HCT116 (cell line): ENCODE data around the gene JUN. TPM values are rescaled to one million over a fixed set of nuclear protein-coding genes. Genes with fewer than 3 reads are reported as not detected.

Source experiments
- ATAC-seq: fragments of 200-7000 bp; cut with Tn5 transposase; 2 replicates; pipeline ENCODE4 v1.9.1; 2020; ENCODE audit warnings: mild to moderate bottlenecking, moderate library complexity
- BruUV-seq: library from RNA; stranded (reverse); fragments of 400-500 nt; replicated peaks from 2 replicates; lab custom pipeline; 2021; lab: Mats Ljungman, UMichigan
- CTCF ChIA-PET: fragments of 300-600 bp; sonication (Branson Sonifier 250); formaldehyde crosslinking; loops from one replicate; lab custom pipeline; 2021; ENCODE audit warnings: antibody characterized with exemption; lab: Charles Lee
- POLR2A ChIA-PET: fragments of 300-600, 350-600 bp; sonication (Branson Sonifier 250); formaldehyde crosslinking; loops from one replicate; lab custom pipeline; 2021; ENCODE audit warnings: antibody characterized with exemption; lab: Charles Lee
- RAD21 ChIA-PET, 2 experiments: fragments of 300-600 bp; sonication (Branson Sonifier 250); formaldehyde crosslinking; loops; one replicate each; lab custom pipeline; 2023; ENCODE audit warnings: low total read pairs in 2 of 2; ENCODE audit not compliant: uncharacterized antibody in 2 of 2, unreplicated experiment in 2 of 2, low non-redundant PET in 1 of 2; lab: Charles Lee
- DNase-seq: peaks from one replicate; pipeline ENCODE4 v3.0.0-alpha.2; 2010; ENCODE audit warnings: low read depth, low spot score
- H2AFZ ChIP-seq: fragments of 200-600 bp; shearing (Covaris generic), sonication (generic); 2 replicates; pipeline ENCODE4 v1.6.1; 2017; ENCODE audit warnings: low read depth, mixed run types, mixed read lengths, antibody characterized with exemption, low read length; ENCODE audit not compliant: poor library complexity, severe bottlenecking
- H3K27ac ChIP-seq: 2 replicates; pipeline ENCODE4 v1.5.1; 2012; ENCODE audit warnings: low read depth, low read length
- H3K27me3 ChIP-seq: fragments of 200-600 bp; sonication (generic); 2 replicates; pipeline ENCODE4 v1.6.1; 2016; ENCODE audit warnings: mixed run types, low read length, mixed read lengths; ENCODE audit not compliant: insufficient read depth
- H3K36me3 ChIP-seq, 2 experiments: fragments of 200-500 bp in 1 of 2; fragments of 200-600 bp in 1 of 2; sonication (Bioruptor generic) in 1 of 2; sonication (generic) in 1 of 2; 2 replicates each; pipeline versions ENCODE4 v1.5.1 to v1.6.1; 2014 to 2016; ENCODE audit warnings: low read length in 2 of 2, inconsistent platforms in 1 of 2, mixed read lengths in 1 of 2, mixed run types in 1 of 2; ENCODE audit not compliant: insufficient read depth in 2 of 2, control insufficient read depth in 1 of 2
- H3K4me1 ChIP-seq, 2 experiments: fragments of 200-600 bp in 1 of 2; sonication (generic) in 1 of 2; 2 replicates each; pipeline versions ENCODE4 v1.5.1 to v1.6.1; 2012 to 2017; ENCODE audit warnings: low read length in 2 of 2, inconsistent platforms in 1 of 2, mild to moderate bottlenecking in 1 of 2, mixed read lengths in 1 of 2, mixed run types in 1 of 2, moderate library complexity in 1 of 2; ENCODE audit not compliant: insufficient read depth in 2 of 2, control insufficient read depth in 1 of 2
- H3K4me2 ChIP-seq: fragments of 200-600 bp; sonication (generic); 2 replicates; pipeline ENCODE4 v1.6.1; 2017; ENCODE audit warnings: mixed run types, low read length, mixed read lengths
- H3K4me3 ChIP-seq, 2 experiments: fragments of 200-600 bp in 1 of 2; sonication (generic) in 1 of 2; replicated peaks in 1 of 2; 2 replicates each; pipeline ENCODE4 v1.5.1; 2011 to 2016; ENCODE audit warnings: low read length in 2 of 2, control low read depth in 1 of 2, low read depth in 1 of 2, mild to moderate bottlenecking in 1 of 2, mixed read lengths in 1 of 2, mixed run types in 1 of 2
- H3K79me2 ChIP-seq: fragments of 200-600 bp; sonication (generic); 2 replicates; pipeline ENCODE4 v1.6.1; 2017; ENCODE audit warnings: mild to moderate bottlenecking, mixed run types, low read length, moderate library complexity, mixed read lengths; ENCODE audit not compliant: insufficient read depth
- H3K9ac ChIP-seq: fragments of 200-600 bp; sonication (generic); 2 replicates; pipeline ENCODE4 v1.6.1; 2016; ENCODE audit warnings: low read length, mixed read lengths
- H3K9me2 ChIP-seq: fragments of 200-600 bp; sonication (generic), shearing (Covaris generic); 2 replicates; pipeline ENCODE4 v1.6.1; 2017; ENCODE audit warnings: mixed run types, mild to moderate bottlenecking, moderate library complexity; ENCODE audit not compliant: insufficient read depth
- H3K9me3 ChIP-seq, 2 experiments: fragments of 200-500 bp in 1 of 2; fragments of 200-600 bp in 1 of 2; sonication (Bioruptor generic) in 1 of 2; sonication (generic) in 1 of 2; 2 replicates each; pipeline ENCODE4 v1.6.1; 2014 to 2017; ENCODE audit warnings: low read length in 2 of 2, mixed read lengths in 2 of 2, inconsistent platforms in 1 of 2, low read depth in 1 of 2, mild to moderate bottlenecking in 1 of 2, mixed run types in 1 of 2, moderate library complexity in 1 of 2; ENCODE audit not compliant: control insufficient read depth in 1 of 2, insufficient read depth in 1 of 2
- H4K20me1 ChIP-seq: fragments of 200-600 bp; sonication (generic), shearing (Covaris generic); 2 replicates; pipeline ENCODE4 v1.6.1; 2017; ENCODE audit warnings: mixed run types, mild to moderate bottlenecking, moderate library complexity; ENCODE audit not compliant: insufficient read depth
- CEBPB ChIP-seq: IDR thresholded peaks from 2 replicates; pipeline ENCODE4 v1.6.1; 2012; ENCODE audit warnings: low read depth
- ELF1 ChIP-seq: IDR thresholded peaks from 2 replicates; pipeline ENCODE4 v1.6.1; 2012; ENCODE audit warnings: low read depth, borderline replicate concordance
- FOSL1 ChIP-seq: IDR thresholded peaks from 2 replicates; pipeline ENCODE4 v1.6.1; 2012; ENCODE audit warnings: low read depth
- JUND ChIP-seq: IDR thresholded peaks from 2 replicates; pipeline ENCODE4 v1.6.1; 2012
- POLR2A ChIP-seq: IDR thresholded peaks from 2 replicates; pipeline ENCODE4 v1.7.0; 2011; ENCODE audit warnings: borderline replicate concordance; ENCODE audit not compliant: insufficient read depth, insufficient read length; ENCODE audit errors: extremely low read depth
- POLR2AphosphoS5 ChIP-seq: IDR thresholded peaks from 2 replicates; pipeline ENCODE4 v1.6.1; 2011; ENCODE audit warnings: mild to moderate bottlenecking, low read depth, low read length, moderate library complexity
- SIN3A ChIP-seq: IDR thresholded peaks from 2 replicates; pipeline ENCODE4 v1.6.1; 2012; ENCODE audit warnings: low read depth
- SP1 ChIP-seq: IDR thresholded peaks from 2 replicates; pipeline ENCODE4 v1.6.1; 2012; ENCODE audit warnings: low read depth
- SRF ChIP-seq: IDR thresholded peaks from 2 replicates; pipeline ENCODE4 v1.6.1; 2012; ENCODE audit warnings: low read depth
- TCF7L2 ChIP-seq: IDR thresholded peaks from 2 replicates; pipeline ENCODE4 v1.7.0; 2011; ENCODE audit warnings: borderline replicate concordance, inconsistent platforms; ENCODE audit not compliant: insufficient read depth, insufficient read length; ENCODE audit errors: extremely low read depth
- YY1 ChIP-seq: IDR thresholded peaks from 2 replicates; pipeline ENCODE4 v1.6.1; 2011; ENCODE audit warnings: low read length, low read depth, moderate library complexity, mild to moderate bottlenecking; ENCODE audit not compliant: insufficient replicate concordance; ENCODE audit errors: extremely low read depth
- intact Hi-C: fragments of 100-400 bp; cut with micrococcal nuclease; formaldehyde crosslinking; loops from 2 replicates; pipeline ENCODE4 v1.10.0; 2022
- total RNA-seq: library from RNA; stranded (reverse); gene quantifications from one replicate; pipeline ENCODE4 v1.2.1, GENCODE V29; 2021; ENCODE audit not compliant: unreplicated experiment
- TF ChIP-seq, protein P1 (sequence below): IDR thresholded peaks from 2 replicates; pipeline ENCODE4 v1.6.1; 2011; ENCODE audit warnings: mild to moderate bottlenecking, low read length, moderate library complexity; ENCODE audit not compliant: insufficient replicate concordance; ENCODE audit errors: extremely low read depth
- TF ChIP-seq, protein P2 (sequence below): IDR thresholded peaks from 2 replicates; pipeline ENCODE4 v1.6.1; 2012
- TF ChIP-seq, protein P3 (sequence below), 3 experiments: fragments of 200-600 bp in 1 of 3; sonication (generic) in 1 of 3; IDR thresholded peaks in 2 of 3; conservative IDR thresholded peaks in 1 of 3; 2 replicates each; pipeline ENCODE4 v1.5.1; 2012 to 2017; ENCODE audit warnings: low read depth in 2 of 3, low read length in 2 of 3, antibody characterized with exemption in 1 of 3, borderline replicate concordance in 1 of 3, control low read depth in 1 of 3, mild to moderate bottlenecking in 1 of 3, mixed read lengths in 1 of 3, mixed run types in 1 of 3, moderate library complexity in 1 of 3; ENCODE audit not compliant: insufficient read depth in 1 of 3

JUN gene
- total RNA-seq, 1 experiment from 2014 or later: 18.7 TPM

DNA sequence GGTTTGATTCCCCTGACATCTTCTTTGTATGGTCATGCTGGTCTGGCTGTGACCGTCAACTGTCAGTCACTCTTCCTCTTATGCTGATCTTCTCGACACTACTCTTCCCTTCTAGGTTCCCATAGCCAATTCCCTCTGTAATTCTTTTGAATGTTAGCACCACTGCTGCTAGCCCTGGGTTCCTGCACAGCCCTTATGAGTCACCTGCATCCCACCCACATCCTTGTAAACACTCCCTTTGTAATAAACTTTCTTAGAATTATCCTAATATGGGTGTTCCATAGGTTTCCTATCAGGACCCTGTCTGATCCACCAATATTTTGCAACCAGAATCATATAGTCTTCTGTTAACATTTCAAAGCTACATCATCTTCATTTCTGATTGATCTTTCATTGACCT lies 37.1 kb downstream of the JUN start:
- TF ChIP-seq, protein P1, sequence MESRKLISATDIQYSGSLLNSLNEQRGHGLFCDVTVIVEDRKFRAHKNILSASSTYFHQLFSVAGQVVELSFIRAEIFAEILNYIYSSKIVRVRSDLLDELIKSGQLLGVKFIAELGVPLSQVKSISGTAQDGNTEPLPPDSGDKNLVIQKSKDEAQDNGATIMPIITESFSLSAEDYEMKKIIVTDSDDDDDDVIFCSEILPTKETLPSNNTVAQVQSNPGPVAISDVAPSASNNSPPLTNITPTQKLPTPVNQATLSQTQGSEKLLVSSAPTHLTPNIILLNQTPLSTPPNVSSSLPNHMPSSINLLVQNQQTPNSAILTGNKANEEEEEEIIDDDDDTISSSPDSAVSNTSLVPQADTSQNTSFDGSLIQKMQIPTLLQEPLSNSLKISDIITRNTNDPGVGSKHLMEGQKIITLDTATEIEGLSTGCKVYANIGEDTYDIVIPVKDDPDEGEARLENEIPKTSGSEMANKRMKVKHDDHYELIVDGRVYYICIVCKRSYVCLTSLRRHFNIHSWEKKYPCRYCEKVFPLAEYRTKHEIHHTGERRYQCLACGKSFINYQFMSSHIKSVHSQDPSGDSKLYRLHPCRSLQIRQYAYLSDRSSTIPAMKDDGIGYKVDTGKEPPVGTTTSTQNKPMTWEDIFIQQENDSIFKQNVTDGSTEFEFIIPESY: no peak
- TF ChIP-seq, protein P2, sequence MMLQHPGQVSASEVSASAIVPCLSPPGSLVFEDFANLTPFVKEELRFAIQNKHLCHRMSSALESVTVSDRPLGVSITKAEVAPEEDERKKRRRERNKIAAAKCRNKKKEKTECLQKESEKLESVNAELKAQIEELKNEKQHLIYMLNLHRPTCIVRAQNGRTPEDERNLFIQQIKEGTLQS: no peak
- no peak for TF ChIP-seq POLR2AphosphoS5
- no peak for TF ChIP-seq ELF1
- TF ChIP-seq SRF: no peak
- TF ChIP-seq, protein P3, sequence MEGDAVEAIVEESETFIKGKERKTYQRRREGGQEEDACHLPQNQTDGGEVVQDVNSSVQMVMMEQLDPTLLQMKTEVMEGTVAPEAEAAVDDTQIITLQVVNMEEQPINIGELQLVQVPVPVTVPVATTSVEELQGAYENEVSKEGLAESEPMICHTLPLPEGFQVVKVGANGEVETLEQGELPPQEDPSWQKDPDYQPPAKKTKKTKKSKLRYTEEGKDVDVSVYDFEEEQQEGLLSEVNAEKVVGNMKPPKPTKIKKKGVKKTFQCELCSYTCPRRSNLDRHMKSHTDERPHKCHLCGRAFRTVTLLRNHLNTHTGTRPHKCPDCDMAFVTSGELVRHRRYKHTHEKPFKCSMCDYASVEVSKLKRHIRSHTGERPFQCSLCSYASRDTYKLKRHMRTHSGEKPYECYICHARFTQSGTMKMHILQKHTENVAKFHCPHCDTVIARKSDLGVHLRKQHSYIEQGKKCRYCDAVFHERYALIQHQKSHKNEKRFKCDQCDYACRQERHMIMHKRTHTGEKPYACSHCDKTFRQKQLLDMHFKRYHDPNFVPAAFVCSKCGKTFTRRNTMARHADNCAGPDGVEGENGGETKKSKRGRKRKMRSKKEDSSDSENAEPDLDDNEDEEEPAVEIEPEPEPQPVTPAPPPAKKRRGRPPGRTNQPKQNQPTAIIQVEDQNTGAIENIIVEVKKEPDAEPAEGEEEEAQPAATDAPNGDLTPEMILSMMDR (IDR thresholded peaks at IDR 0.05 in 2 of 3, conservative IDR thresholded peaks at IDR 0.05 in 1 of 3; ENCODE audit: borderline replicate concordance in 1 of 3, insufficient read depth in 1 of 3, low read depth in 2 of 3, low read length in 2 of 3): no peak
- TF ChIP-seq CEBPB: no peak
- no peak for TF ChIP-seq SP1
- no peak for TF ChIP-seq TCF7L2
- no peak for TF ChIP-seq POLR2A
- no peak for TF ChIP-seq JUND
- TF ChIP-seq FOSL1: no peak
- TF ChIP-seq YY1: no peak
- TF ChIP-seq SIN3A: no peak
- H3K9ac ChIP-seq: no peak overlapping the region
- H3K36me3 ChIP-seq: no peaks in the 10 kb centered on the region
- intact Hi-C loops: loop anchor here (10.0 kb wide), 1 partner anchor 232 kb away; no protein-coding TSS in a partner anchor
- no peak overlapping the region for H2AFZ ChIP-seq
- H3K4me2 ChIP-seq: no peak overlapping the region
- no TSS peak for BruUV-seq
- H3K9me3 ChIP-seq: no peaks in the 10 kb centered on the region
- ChIA-PET POLR2A (no interaction called here), CTCF (no interaction called here), RAD21 (no interaction called here)
- H3K27ac ChIP-seq: no peak overlapping the region
- no peaks in the 10 kb centered on the region for H4K20me1 ChIP-seq
- H3K79me2 ChIP-seq: no peaks in the 10 kb centered on the region
- no peaks in the 10 kb centered on the region for H3K9me2 ChIP-seq
- H3K27me3 ChIP-seq: no peaks in the 10 kb centered on the region
- no peak for ATAC-seq
- no peak for DNase-seq
- no peak overlapping the region for H3K4me3 ChIP-seq
- peaks cover 0 to 14% of the 10 kb centered on the region in 2 experiments; a peak in 2 of 4 replicates for H3K4me1 ChIP-seq
